GM19395 (cell line): ENCODE data around the gene CDK14.

Experiments
- ATAC-seq: cut with Tn5 transposase; IDR thresholded peaks from one replicate; pipeline ENCODE4 v1.9.1; 2021; ENCODE audit warnings: mild to moderate bottlenecking, moderate library complexity; ENCODE audit not compliant: unreplicated experiment

Gene CDK14

DNA sequence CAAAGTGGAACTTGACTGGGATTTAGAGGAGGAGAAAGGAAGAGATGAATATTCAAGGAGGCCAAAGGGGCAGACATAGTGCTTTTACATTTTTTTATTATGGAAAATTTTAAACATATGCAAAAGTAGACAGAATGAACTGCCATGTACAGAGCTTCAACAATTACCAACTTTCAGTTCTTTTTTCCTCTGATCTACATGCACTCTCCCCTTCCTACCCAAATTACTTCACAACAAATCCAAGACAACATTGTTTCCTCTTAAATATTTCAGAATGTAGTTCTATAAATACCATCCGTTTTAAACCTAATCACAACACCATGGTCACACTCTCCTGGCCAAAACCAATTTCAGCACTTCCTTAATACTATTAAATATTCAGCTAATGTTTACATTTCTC, 584.6 kb downstream of the CDK14 start:
- no peak for ATAC-seq

DNA sequence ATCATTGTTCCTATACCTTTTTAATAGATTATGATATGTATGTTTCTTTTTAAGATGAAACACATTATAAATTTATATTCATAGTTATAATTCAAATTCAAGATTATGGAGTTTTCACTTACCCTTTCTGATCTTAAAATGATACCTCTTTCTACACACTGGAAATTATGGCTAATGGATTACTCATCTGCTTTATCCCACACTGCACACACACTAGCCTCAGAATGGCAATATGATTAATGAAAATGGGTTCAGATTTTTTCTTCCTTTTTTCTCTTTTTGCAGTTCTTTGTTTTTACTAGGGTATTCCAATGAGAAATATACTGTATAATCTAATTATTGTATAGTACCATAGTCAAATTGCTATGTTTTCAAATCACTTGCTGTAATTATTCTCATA, 585.8 kb downstream of the CDK14 start:
- no peak for ATAC-seq

- ATAC-seq: no peak
These were observed 587.0 kb downstream of the CDK14 start for GRCh38 chr7:91182819-91183764.

GRCh38 chr7:91185771-91186170, 589.6 kb downstream of the CDK14 start:
- no peak for ATAC-seq

DNA sequence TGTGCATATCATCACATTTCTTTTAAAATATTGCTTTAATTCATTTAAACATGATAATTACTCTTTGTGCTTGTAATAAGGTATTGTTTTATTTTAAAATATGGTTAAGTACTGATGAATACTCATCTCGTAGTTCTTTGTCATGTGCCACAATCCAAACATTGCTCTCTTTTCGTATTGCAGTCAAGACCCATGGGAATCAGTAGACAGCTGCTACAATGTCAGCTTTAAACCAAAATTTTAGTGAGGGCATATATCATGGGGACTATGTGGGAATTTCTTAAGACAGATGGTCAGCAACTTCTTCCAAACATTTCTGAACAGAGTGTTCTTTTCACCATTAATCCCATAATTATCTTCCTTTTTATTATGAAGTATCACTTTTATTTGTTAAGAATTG, 590.9 kb downstream of the CDK14 start:
- no peak for ATAC-seq

GRCh38 chr7:91191771-91192170, 595.6 kb downstream of the CDK14 start:
- ATAC-seq: no peak

DNA sequence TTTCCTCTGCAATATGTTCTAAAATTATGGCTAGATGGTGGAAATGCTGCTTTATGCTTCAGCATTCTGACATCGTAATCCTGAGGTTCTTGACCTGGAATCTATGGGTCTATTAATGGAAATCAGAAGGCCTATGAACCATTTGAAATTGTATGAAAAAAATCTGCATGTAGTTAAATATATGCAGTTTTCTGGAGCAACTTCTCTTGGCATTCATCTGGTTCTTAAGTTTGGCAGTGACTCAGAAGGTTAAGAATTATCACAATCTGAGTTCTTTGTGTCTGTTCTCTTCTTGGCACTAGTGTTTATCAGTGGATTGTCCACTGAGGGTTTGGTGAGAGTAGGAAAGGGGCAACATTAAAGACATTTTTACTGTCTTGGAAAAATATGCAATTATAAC, 597.0 kb downstream of the CDK14 start:
- no peak for ATAC-seq

DNA sequence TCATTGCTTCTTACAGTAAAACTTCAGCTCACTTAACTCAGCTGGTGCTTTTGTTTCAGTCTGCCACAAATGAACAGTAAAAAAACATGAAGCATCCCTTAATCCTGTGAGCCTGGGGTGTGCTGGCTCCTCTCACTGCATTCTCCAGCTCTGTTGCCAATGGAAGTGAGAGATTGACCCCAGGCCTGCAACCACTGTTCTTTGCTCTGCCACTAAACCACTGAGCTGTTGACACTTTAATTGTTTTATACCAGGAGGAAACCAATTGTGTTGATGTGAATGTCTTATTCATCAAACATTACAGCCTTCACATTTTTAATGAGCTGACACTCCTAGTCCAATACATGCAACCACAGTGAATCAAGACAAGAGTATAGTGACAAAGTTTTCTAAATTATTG, 598.7 kb downstream of the CDK14 start:
- ATAC-seq: no peak

GRCh38 chr7:91196058-91196457, 599.9 kb downstream of the CDK14 start:
- no peak for ATAC-seq

DNA sequence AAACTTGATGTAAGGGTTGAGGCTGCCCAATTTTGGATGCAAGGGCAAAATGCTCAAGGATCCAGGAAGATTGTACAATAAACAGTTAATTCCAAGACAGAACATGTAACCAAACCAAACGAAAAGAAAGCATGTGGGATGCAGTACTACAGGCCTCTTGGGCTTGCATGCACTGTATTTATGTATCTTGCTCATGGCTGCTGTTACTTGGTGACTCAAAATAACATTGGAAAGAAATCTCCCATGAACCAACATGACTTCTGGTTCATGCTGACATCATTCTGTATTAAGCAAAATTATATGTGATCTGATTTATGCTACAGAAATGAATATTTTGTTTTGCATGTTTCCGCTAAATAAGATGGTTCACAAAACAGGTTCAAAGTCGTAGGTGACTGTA, 602.2 kb downstream of the CDK14 start:
- ATAC-seq: no peak

DNA sequence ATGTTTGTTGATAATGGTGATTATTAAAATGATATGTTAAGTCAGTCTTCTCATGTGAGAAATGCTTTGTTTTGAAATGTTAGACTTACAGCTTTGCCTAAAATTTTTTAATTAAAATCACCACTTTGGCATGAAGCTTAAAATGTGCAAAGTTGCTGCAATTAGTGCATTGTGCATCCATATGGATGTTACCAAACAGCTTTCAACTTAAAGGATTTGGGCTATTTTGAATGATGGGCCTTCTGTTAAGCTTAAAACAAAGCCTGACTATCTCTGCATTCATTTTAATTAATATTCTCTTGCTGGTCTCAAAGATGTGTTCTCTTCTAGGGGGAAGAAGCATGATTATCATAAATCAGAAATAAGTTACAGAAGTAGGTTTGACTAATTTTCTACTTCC, 603.5 kb downstream of the CDK14 start:
- no peak for ATAC-seq

GRCh38 chr7:91201442-91202113, 605.5 kb downstream of the CDK14 start:
- no peak for ATAC-seq

DNA sequence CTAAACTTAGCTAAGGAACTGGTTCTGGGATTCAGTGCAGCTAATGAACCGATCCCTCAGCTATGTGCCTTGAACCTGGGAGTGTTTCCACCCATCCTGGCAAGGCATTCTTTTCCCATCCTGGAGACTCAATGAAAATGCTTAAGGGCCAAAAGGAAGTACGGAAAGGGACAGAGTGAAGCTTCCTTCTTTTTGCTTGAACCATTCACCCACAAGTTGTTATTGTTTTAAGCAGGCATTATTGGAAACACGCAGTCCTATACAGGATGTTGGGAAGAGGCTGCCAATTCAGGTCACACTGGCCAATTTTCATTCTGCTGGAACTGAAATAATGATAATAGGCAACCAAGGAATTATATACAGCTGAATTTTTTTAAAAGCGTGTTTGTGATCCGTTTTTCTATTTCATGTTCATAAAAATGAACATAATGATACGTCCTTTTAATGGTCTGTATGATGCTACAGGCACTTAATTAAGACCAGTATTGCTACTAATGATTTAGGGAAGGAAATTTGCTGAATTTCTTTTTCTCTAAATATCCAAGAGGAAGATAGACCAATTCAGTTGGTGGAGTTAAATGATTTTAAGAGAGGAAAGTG, 610.3 kb downstream of the CDK14 start:
- ATAC-seq: no peak

DNA sequence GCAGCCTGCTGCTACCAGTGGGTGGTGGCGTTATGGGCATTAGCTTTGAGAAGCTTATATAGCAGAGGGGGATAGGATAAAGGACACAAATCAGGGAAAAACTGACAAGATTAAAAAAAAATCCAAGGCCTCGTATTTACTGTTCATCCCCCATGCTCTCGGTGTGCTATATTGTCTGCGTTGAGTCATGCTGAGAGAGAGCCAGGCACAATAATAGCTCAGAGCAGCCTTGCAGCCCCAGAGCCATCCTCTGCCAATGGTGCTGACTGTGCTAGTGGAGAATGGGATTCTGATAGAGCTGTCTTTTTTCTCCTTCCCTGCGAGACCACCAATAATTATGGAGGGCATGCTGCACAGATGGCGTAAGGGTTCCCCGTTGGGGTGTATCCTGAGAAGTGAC, 616.5 kb downstream of the CDK14 start:
- ATAC-seq: no peak

GRCh38 chr7:91226411-91226810, 630.3 kb downstream of the CDK14 start:
- ATAC-seq: no peak

- ATAC-seq: no peak
These were observed 632.2 kb downstream of the CDK14 start for GRCh38 chr7:91228327-91228726.

GRCh38 chr7:91228927-91229558, 632.9 kb downstream of the CDK14 start:
- no peak for ATAC-seq

DNA sequence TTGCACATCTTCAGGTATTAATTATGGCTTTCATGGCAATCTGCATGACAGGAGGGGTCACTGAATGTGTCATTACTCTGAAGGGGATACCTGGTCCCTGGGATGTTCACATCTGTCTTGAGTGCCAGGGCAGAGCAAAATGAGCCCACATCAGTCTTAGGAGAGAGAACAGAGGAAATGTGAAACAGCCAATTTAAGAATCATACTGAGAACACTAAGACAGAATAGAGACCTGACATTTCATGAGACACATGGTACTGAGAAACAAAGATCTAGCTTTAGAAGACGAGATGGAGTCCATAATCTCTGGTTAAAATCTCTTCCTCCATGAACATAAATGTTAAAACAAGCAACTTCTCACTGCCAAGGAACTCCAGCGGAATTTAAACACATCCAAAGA, 634.0 kb downstream of the CDK14 start:
- no peak for ATAC-seq

GRCh38 chr7:91230503-91230902, 634.4 kb downstream of the CDK14 start:
- ATAC-seq: no peak

- no peak for ATAC-seq
These were observed 637.1 kb downstream of the CDK14 start for GRCh38 chr7:91233212-91233611.

DNA sequence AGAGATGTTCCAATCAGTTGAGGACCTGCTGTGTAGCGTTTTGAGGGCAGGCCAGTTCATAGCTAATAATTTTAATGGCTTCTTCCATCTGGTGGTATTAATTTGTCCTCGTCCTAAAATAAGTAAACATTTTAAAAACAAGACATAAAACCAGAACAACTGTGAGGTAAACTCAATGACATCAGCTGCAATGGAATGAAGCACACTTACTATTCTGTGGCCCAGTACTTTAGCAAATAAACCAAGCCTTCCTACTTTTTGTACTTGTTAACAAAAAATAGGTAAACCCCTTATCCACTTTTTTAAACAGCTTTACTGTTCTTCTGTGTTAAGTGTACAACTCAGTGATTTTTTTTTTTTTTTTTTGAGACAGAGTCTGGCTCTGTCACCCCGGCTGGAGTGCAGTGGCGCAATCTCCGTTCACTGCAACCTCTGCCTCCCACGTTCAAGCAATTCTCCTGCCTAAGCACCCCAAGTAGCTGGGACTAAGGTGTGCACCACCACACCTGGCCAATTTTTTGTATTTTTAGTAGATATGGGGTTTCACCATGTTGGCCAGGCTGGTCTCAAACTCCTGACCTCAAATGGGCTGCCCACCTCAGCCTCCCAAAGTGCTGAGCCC, 639.2 kb downstream of the CDK14 start:
- ATAC-seq: no peak
